Measurements from ENCODE around the gene NAALADL1.

Gene NAALADL1

DNA sequence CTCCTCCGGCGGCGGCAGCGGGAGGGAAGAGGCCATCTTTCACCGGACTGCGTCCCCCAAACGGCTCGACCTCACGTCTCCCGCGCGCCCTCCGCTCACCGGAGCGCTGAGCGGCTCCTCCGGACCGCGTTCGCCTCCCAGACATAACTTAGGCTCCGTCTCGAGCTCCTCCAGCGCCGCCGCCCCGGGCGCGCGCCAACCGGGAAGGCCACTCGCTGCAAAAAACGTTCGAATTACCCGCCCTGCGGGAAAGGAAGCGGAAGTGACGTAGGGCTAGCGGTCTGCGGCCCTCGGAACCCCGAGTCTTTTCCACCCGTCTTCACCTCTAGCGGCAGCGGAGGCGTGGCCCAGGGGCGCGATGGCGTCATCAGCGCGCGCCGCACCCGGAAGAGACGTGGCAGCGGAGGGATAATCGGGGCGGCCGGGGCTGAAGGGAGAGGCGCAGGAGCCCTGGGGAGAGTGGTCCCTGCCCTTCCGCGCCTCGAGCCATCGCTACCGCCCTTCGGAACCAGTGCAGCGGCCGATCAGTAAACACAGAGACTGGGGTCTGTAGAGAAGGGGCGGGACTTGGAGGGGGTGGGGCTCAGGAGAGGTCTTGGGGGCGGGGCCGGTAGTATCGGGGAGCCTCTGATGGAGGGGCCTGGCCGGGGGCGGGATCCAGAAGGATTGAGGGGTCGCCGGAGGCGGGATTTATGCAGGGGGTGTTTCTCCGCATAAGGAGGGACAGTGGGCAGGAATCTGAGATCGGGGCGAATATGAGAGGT lies 25.7 kb upstream of the NAALADL1 start, which contains the start of the genes CDCA5 and ZFPL1:
CDCA5 (minus strand) TSS at position 207 of the 764 bp plus-strand sequence; CDS start at position 145, 62 bp downstream.
ZFPL1 (plus strand) TSS at position 389 of the 764 bp plus-strand sequence. CDS start 477 bp downstream, outside the sequence.
- peak; percentile 91 to 94 (median 92) for DNase-seq (ENCODE audit: low read depth in 4 of 4, low spot score in 1 of 4)

DNA sequence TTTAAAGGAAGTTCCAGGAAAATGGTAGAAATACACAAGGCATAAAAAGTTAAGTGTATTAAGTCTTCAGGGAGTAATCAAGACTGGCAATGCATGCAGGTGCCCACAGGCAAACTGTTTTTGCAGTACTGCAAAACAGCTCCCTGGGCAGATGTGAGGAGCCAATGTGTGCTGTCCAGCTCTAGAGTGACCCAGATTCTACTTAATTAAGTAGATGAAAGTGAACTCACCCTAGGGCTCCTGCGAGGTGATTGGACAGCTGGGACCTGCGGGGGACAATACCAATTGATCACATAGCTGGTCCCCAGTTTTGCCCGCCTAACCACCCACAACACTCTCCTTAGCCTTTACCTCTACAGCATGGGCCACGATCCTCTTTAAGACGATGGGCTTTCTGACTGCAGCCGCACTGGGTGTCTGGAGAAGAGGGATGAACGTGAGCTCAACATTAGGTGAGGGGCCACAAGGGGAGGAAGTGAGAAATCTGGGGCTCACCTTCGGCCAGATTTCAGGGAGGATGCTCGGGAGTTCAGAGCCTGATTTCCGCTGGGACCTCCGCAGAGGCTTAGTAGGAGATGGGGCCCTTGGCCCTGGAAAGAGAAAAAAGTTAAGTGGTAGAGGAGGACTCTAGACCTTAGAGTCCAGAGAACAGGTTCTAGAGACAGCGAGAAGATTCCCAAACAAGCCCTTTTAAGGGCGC lies 24.9 kb upstream of the NAALADL1 start:
- DNase-seq (ENCODE audit: low read depth in 4 of 4, low spot score in 1 of 4): no peak

DNA sequence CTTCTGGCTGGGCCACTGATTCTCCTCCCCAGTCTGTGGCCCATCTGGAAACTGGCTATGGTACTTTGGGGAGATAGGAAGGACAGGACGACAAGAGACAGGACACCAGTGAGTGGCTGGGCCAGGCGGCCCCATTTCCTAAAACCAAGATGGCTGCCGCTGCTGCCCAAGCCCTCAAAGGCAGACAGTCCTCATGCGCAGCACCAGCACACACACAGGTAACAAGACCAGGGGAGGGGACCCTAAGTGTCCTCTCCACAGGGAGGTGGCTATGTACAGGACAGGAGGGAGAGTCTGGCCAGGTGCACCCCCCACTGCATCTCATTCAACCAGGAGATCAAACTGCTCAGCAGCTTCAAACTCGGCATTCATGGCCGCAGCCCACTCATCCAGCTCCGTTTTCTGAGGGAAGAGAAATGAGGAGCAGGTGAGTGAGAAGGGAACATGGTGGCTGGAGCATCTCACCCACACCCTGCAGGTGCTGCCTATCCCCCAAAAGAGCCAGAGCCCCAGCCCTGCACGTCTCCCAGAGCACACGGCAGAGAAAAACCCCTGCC lies 20.5 kb upstream of the NAALADL1 start:
- DNase-seq (ENCODE audit: low read depth in 4 of 4, low spot score in 1 of 4): no peak

DNA sequence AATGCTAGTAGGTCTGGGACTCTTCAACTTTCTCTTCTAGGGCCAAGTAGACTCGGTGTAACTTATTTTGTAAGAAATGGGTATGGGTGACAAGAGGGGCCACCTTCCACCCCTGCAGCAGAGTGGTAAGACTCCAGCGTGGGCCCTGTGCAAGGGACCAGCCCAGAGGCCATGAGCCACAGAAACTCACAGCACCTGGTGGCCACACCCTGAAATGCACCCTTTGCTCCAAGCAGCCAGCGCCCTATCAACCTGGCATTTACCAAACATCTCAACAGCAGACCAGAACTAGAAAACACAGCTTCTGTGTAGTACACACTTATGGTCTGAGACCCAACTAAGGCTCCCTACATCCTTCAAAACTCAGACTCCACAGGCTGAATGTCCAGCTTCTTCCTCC lies 19.8 kb upstream of the NAALADL1 start:
- peak; percentile 28 to 43 (median 42) for DNase-seq (ENCODE audit: low read depth in 4 of 4, low spot score in 1 of 4)

DNA sequence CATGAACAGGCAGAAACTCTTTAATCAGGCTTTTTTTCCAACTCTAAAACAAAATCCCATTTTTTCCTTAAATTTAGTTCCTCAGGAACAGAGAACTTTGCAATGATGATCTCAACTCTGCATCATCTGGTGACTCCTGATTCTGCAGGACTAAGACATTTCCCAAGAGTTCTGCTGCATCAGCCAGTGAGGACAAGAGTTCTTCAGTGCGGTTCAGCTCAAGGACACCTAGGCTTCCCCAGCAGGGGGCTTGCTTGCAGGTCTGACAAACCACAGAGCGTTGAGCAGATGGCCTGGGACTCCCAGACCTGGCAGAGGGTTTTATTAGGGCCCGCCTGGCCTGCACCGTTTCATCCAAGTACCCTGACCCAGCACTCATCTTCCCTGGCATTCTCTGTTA lies 19.1 kb upstream of the NAALADL1 start:
- no peak for DNase-seq (ENCODE audit: low read depth in 4 of 4, low spot score in 1 of 4)

DNA sequence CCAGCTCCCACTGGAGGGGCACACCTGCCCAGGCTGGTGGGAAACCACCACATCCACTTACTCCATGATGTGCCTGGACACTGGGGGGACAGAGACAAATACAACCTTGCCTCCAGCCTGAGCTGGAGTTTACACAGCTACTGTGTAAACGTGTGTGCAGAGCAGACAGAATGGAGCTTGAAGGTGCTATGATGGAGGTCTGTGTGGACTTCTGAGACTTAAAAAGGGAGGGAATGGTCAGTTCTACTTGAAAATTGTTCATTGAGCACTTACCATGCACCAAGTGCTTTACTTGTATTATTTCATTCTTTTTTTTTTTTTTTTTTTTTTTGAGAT lies 14.2 kb upstream of the NAALADL1 start:
- DNase-seq (ENCODE audit: low read depth in 4 of 4, low spot score in 1 of 4): no peak

DNA sequence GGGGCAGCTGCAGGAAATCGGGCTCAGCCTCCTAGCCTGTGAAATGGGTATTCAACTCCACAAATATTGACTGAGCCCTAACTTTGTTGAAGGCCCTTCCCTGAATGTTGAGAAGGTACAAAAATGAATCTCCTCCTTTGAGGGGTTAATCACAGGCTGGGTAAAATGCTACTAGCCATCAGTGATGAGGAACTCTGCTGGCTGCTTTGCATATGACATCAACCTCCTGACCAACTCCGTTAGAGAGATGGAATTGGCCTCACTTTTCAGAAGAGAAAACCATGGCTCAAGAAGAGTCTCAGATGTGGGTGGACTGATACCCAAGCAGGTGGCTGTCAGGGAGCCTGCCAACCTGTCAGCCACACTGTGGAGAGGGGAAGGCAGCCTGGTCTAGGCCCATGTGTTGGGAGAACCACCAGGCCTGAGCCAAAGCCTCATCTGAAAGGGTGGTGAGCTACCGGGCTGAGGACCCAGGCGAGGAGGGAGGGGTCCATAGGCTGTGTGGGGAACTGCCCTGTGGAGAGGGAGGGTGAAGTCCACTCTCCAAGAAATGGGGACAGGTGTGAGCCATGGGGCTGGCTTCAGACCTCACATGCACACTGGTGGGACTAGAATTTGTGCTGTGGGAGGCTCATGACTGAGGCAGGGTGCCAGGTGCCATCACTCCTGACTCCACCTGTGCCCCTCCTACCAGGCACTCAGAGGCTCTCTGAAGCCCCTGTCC lies 13.7 kb upstream of the NAALADL1 start:
- no peak for DNase-seq (ENCODE audit: low read depth in 4 of 4, low spot score in 1 of 4)

DNA sequence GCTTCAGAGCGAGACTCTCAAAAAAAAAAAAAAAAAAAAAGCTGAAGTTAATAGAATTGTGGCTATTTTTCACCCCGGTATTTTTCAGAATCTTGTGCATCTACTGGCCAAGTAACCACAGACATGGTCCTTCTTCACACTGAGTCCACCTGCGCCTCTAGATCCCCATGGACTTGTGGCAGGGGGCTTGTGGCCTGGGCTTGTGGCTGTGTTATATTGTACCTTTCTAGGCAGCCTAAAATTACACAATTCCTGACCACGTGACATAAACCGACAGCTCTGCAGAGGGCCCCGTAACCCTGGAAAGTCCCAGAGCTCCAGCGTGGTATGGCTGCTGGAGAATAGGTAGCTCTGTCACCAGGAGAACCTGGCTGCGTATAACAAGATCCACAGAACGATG lies 10.9 kb upstream of the NAALADL1 start:
- DNase-seq (ENCODE audit: low read depth in 4 of 4, low spot score in 1 of 4): no peak

DNA sequence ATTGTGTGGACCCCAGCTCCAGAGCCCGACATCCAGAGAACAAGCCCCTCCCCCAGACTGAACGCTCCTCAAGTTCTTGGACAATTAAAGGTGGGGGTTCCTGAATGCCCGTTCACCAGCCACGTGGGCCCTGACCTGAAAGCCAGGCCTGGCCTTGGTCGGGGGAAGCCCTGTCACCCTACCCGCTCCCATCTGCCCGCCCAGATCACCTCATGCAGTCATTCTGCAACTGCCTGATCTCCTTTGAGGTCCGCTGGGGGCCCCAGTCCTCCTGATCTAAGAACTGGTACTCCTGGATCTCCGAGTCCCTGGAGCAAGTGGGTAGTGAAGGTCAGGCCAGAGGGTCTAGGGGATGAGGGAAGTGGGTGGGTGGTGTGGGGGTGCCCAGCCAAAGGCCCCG lies 9.1 kb upstream of the NAALADL1 start:
- DNase-seq (ENCODE audit: low read depth in 4 of 4, low spot score in 1 of 4): no peak

DNA sequence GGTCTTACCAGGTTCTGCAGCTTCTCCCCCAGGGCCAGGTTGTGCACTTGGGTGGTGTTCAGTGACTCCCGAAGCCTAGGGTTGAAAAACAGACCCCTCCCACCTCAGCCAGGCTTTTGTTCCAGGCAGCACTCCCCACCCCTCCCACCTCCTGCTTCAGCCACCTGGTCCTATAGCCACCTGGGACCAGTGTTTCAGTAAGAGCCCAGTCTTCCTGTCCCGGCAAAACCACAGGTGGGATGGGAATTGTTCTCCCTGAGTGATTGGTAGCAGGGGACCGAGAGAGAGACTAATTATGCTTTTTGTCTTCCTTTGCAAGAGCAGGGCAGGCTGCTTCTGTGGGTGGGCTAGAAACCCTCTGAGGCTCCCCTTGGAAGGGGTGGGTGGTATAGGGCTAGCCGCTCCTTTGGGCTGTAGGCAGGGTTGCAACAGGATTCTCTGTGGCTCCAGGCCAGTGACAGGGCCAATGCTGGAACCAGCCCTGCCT lies 8.5 kb upstream of the NAALADL1 start:
- DNase-seq (ENCODE audit: low read depth in 4 of 4, low spot score in 1 of 4): no peak

DNA sequence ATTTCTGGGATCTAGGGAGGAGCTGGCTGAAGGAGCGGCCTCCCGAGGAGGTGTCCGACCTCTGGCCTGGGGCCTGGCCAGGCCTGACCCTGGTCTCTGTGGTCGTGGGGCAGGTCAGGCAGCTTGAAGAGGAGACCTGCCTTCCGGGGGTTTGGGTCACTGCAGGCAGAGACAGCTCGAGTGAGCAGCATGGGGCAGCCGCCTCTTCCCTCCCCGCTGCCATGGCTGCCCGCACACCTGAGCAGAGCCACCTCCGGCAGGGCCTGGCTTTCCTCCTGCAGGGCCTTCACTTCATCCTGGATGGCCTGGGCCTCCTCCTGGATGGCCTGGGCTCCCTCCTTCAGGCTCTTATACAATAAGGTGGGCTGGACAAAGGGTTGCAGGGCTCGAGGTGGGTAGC lies 8.0 kb upstream of the NAALADL1 start:
- no peak for DNase-seq (ENCODE audit: low read depth in 4 of 4, low spot score in 1 of 4)

DNA sequence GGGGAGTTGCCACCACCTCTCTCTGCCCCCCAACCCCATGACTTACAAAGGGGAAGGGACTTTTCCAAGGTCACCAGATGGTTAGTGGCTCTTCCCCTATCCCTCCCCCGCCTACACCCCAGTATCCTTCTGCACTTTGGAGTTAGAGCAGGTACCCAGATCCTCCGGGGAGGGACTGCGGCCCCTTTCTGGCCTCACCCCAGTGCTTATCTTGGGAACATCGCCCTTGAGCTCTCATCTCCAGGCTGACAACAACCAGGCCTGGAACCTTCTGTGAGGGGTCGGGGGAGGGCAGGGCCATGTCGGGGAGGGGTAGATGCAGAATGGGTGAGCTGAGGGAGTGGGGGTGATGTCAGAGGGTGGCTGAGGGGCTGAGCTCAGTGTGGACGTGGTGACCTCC lies 7.5 kb upstream of the NAALADL1 start:
- DNase-seq (ENCODE audit: low read depth in 4 of 4, low spot score in 1 of 4): no peak

DNA sequence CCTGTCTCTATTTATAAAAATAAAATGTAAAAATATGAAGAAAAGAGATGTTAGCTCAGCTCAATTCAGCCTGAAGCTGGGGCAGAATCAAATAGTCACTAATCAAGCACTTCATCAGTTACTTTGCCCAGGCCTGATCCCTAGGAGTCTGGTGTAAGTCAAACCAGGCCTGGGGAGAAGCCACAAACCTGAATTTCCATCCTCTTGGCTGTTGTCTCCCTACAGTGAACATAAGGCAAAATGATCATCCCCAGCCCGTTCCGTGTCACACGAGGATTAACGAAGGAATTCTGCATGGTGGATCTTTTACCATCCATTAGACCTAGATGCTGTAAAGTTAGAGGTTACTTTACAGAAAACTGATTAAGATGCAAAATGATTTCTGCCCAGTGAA lies 6.5 kb upstream of the NAALADL1 start:
- DNase-seq (ENCODE audit: low read depth in 4 of 4, low spot score in 1 of 4): no peak

DNA sequence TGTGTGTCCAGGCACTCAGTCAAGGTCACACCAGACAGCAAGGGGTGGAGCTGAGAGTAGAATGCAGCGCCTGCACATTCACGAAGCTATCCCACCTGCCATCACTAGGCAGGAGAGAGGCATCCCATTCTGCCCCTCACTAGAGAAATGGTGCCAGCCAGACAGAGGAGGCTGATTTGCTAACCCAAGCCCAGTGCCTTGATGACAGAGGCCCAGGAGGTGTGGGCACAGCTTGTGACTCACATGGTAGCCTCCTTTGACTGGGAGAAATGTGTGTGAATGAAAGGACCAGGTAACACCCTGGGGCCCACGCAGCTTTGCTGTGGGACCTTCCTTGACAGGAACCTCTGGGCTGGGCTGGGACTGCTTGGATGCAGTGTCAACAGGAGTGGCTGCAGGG lies 5.2 kb upstream of the NAALADL1 start:
- DNase-seq (ENCODE audit: low read depth in 4 of 4, low spot score in 1 of 4): no peak

DNA sequence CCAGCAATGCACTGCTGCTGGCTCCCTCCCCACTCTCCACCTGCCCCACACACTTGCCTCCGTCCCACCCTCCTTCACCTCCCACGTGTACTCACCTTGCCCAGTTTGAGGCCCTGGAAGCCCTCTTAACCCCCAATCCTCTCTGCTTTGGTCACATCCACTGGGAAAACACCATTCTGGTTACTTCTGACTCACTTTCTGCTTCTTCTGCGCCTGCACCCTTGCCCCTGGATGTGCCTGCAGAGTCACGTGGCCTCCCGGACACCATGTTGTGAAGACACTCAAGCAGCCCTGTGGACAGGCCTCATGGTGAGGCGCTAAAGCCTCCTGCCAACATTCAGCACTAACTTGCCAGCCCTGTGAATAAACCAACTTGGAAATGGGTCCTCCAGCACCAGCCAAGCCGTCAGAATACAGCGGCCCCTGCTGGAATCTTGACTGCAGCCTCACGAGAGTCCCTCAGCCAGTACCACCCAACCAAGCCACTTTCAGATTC lies 2.6 kb upstream of the NAALADL1 start:
- no peak for DNase-seq (ENCODE audit: low read depth in 4 of 4, low spot score in 1 of 4)

DNA sequence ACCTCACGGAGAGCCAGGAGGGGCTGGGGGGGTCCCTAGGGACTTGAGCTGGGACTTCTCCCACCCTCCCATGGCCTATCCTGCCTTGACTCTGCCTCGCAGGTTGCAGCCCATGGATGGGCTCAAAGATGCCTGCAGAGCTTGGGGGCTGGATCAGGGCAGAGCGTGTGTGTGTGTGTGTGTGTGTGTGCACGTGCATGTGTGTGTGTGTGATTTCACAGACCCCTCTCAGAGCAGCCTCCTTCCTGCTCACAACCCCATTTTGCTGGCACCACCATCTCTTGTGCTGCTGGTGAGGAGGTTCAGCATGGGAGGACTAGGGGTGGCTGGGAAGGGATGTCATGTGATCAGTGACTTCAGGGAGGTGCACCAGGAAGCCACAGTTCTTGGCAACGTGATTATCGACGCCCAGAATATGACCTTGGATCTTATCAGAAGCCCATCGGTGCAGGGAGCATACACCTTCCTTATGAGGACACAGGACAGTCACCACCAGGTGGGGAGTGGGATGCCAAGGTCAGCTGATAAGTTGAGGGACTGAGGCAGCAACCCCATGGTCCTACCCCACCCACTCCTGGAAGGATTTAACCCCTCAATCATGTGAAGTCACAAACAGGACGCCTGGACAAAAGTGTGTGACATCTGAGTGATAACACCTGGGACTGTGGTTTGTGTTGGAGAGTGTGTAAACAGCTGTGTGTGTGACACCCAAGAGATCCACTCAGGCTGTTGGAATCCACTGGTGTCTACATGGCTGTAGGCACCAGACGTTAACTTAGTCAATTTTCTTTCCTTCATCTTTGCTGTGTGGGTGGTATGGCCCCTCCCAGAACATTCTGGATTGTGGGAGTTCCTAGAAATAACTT lies 1.8 kb upstream of the NAALADL1 start:
- no peak for DNase-seq (ENCODE audit: low read depth in 4 of 4, low spot score in 1 of 4)

DNA sequence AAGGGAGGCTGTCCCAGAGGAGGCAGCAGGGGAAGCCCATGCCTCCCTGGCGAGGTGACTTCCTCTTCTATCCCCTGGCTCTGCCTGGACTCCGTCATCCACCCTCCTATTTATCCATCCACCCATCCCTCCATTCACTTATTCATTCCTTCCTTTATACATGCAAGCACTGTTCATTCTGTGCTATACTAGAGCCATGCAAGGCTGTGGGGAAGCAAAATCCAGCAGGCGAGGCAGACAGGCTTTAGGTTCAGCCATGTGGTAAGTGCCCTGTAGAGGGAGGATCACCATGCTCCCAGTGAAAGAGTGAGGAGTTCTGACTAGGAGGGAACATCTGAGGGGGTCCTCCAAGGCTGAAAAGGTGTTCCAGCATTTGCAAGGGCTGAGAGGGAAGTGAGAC lies 1.2 kb upstream of the NAALADL1 start:
- no peak for DNase-seq (ENCODE audit: low read depth in 4 of 4, low spot score in 1 of 4)

DNA sequence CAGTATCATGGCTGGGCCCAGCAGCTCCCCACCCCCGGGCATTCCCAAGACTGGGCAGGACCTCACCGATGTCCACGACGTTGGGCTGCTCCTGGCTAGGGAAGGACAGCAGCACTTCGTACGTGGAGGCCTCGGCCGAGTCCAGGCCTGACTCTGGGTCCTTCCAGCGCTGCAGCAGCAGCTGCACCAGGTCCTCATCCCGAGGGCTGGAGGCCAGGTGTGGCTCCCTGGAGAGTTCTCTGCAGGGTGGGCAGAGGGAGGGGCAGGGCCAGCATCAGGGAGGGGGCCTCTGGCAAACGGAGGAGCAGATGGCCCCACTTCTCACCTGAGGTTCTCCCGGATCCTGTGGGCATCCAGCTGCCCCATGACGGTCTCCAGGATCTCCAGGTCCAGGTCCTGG lies 341 bp downstream of the NAALADL1 start:
- no peak for DNase-seq (ENCODE audit: low read depth in 4 of 4, low spot score in 1 of 4)

DNA sequence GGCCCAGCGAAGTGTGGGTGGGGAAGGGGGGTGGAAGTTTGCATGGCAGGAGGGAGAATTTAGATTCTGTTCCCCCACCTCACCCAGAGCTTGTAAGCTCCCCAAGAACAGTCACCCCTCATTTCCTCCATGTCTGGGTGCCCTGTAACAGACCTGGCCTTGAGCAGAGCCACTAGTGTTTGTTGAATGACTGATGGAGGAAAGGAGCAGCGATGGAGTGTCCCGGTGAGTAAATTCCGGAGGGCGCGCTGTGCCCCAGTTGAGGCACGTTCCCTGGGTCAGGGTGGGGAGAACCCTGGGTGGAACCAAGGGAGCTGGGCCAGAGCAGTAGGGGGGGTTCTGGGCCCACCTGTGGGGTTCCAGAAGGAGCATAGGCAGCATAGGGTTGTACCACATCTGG lies 827 bp downstream of the NAALADL1 start:
- no peak for DNase-seq (ENCODE audit: low read depth in 4 of 4, low spot score in 1 of 4)

DNA sequence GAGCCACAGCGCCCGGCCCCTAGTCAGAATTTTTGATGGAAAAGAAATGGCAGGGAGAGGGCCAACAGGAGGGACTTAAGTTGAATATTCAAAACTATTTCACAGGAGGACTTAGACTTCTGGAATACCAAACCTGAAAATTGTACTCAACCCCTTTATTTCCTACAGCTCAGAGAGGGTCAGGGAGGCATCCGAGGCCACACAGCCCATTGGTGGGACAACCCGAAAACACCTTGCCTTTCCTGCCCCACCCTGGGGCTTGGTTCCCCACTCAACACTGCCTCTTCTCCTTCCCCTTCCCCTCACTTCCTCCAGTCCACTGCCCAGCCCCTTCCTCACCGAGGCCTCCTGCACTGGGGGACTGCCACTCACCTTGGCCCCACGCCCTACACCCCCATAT lies 1.4 kb downstream of the NAALADL1 start:
- no peak for DNase-seq (ENCODE audit: low read depth in 4 of 4, low spot score in 1 of 4)
